K562 (cell line): ENCODE data around the gene RSRP1. TPM values are rescaled to one million over a fixed set of nuclear protein-coding genes. Genes with fewer than 3 reads are reported as not detected.

Experiments used
- polyA plus RNA-seq, 8 experiments: library from polyadenylated mRNA; depleted of rRNA in 4 of 8; stranded (reverse) in 5 of 8; unstranded in 3 of 8; fragments of >200 nt; fragmentation: Nextera tagmentation in 2 of 8; fragmentation: Illumina TruSeq in 1 of 8; extraction: Ambion mirVana in 2 of 8; extraction: Trizol in 1 of 8; gene quantifications; 2 replicates each; pipeline versions ENCODE4 v1.2.1 to v1.2.3, GENCODE V29; 2011 to 2014; ENCODE audit warnings: inconsistent platforms in 1 of 8, missing spikeins in 1 of 8
- total RNA-seq, 7 experiments: library from RNA; depleted of rRNA in 6 of 7; stranded (reverse); fragments of >200 nt in 6 of 7; fragmentation: Illumina TruSeq in 2 of 7; extraction: Trizol in 2 of 7; gene quantifications; 2 replicates each; pipeline versions ENCODE4 v1.2.1 to v1.2.3, GENCODE V29; 2011 to 2021; ENCODE audit warnings: low replicate concordance in 1 of 7

Gene RSRP1
- total and polyA plus RNA-seq, 9 of the 15 experiments (the other 6 are each of a cell fraction or from before 2014, with no cell fraction given): 27.2 to 283 (median 146) TPM

Other genes with a start within 250 kb of the RSRP1 start
- 38.2 and 43.2 TPM in 2 replicates for gene SYF2, start 15.0 kb downstream of the RSRP1 start, total RNA-seq (2014; rRNA removed)
- 59.3 and 80.6 TPM in 2 replicates for gene SYF2, start 15.0 kb downstream of the RSRP1 start, total RNA-seq (2014; rRNA removed; fragmentation: Illumina TruSeq; extraction: Trizol)
- 51.2 and 54.6 TPM in 2 replicates for gene SYF2, start 15.0 kb downstream of the RSRP1 start, total RNA-seq (2015; rRNA removed; fragmentation: Illumina TruSeq; extraction: Trizol)
- gene SYF2, start 15.0 kb downstream of the RSRP1 start, total RNA-seq (2021): 27.5 and 35.6 TPM in 2 replicates
- gene SYF2, start 15.0 kb downstream of the RSRP1 start, polyA plus RNA-seq (2011; rRNA removed): 33.7 and 36.5 TPM in 2 replicates
- gene SYF2, start 15.0 kb downstream of the RSRP1 start, polyA plus RNA-seq (2014; fragmentation: Illumina TruSeq; extraction: Trizol): 66.5 and 80.2 TPM in 2 replicates
- 10 to 100 TPM; 20.9 to 21.9 TPM for gene SYF2, start 15.0 kb downstream of the RSRP1 start, polyA plus RNA-seq (2014; fragmentation: Nextera tagmentation; extraction: Ambion mirVana)
- gene SYF2, start 15.0 kb downstream of the RSRP1 start, polyA plus RNA-seq (2014; rRNA removed): 52.5 and 69.0 TPM in 2 replicates
- gene RHD, start 25.1 kb upstream of the RSRP1 start, total RNA-seq (2014; rRNA removed): 9.4 and 12.8 TPM in 2 replicates
- 12.2 and 15.7 TPM in 2 replicates for gene RHD, start 25.1 kb upstream of the RSRP1 start, total RNA-seq (2014; rRNA removed; fragmentation: Illumina TruSeq; extraction: Trizol)
- 11.8 and 13.0 TPM in 2 replicates for gene RHD, start 25.1 kb upstream of the RSRP1 start, total RNA-seq (2015; rRNA removed; fragmentation: Illumina TruSeq; extraction: Trizol)
- gene RHD, start 25.1 kb upstream of the RSRP1 start, total RNA-seq (2021): 17.5 and 17.8 TPM in 2 replicates
- 15.0 and 28.8 TPM in 2 replicates for gene RHD, start 25.1 kb upstream of the RSRP1 start, polyA plus RNA-seq (2011; rRNA removed)
- 13.5 and 13.6 TPM in 2 replicates for gene RHD, start 25.1 kb upstream of the RSRP1 start, polyA plus RNA-seq (2014; fragmentation: Illumina TruSeq; extraction: Trizol)
- gene RHD, start 25.1 kb upstream of the RSRP1 start, polyA plus RNA-seq (2014; fragmentation: Nextera tagmentation; extraction: Ambion mirVana): 10 to 100 TPM; 32.4 TPM
- 8.8 and 9.1 TPM in 2 replicates for gene RHD, start 25.1 kb upstream of the RSRP1 start, polyA plus RNA-seq (2014; rRNA removed)
- gene TMEM50A, start 90.9 kb upstream of the RSRP1 start, total RNA-seq (2014; rRNA removed): 138 and 209 TPM in 2 replicates
- gene TMEM50A, start 90.9 kb upstream of the RSRP1 start, total RNA-seq (2014; rRNA removed; fragmentation: Illumina TruSeq; extraction: Trizol): 85.8 and 108 TPM in 2 replicates
- 100 and 108 TPM in 2 replicates for gene TMEM50A, start 90.9 kb upstream of the RSRP1 start, total RNA-seq (2015; rRNA removed; fragmentation: Illumina TruSeq; extraction: Trizol)
- 133 and 137 TPM in 2 replicates for gene TMEM50A, start 90.9 kb upstream of the RSRP1 start, total RNA-seq (2021)
- 175 and 195 TPM in 2 replicates for gene TMEM50A, start 90.9 kb upstream of the RSRP1 start, polyA plus RNA-seq (2011; rRNA removed)
- gene TMEM50A, start 90.9 kb upstream of the RSRP1 start, polyA plus RNA-seq (2014; fragmentation: Illumina TruSeq; extraction: Trizol): 155 and 183 TPM in 2 replicates
- gene TMEM50A, start 90.9 kb upstream of the RSRP1 start, polyA plus RNA-seq (2014; fragmentation: Nextera tagmentation; extraction: Ambion mirVana): 10 to 100 TPM; 43.7 to 56.2 TPM
- gene TMEM50A, start 90.9 kb upstream of the RSRP1 start, polyA plus RNA-seq (2014; rRNA removed): 141 and 198 TPM in 2 replicates
- 7.5 and 12.3 TPM in 2 replicates for gene RHCE, start 173.4 kb upstream of the RSRP1 start, total RNA-seq (2014; rRNA removed)
- gene RHCE, start 173.4 kb upstream of the RSRP1 start, total RNA-seq (2014; rRNA removed; fragmentation: Illumina TruSeq; extraction: Trizol): 12.7 and 14.8 TPM in 2 replicates
- gene RHCE, start 173.4 kb upstream of the RSRP1 start, total RNA-seq (2015; rRNA removed; fragmentation: Illumina TruSeq; extraction: Trizol): 5.3 and 5.4 TPM in 2 replicates
- gene RHCE, start 173.4 kb upstream of the RSRP1 start, total RNA-seq (2021): 11.2 and 12.6 TPM in 2 replicates
- gene RHCE, start 173.4 kb upstream of the RSRP1 start, polyA plus RNA-seq (2011; rRNA removed): 13.6 and 25.9 TPM in 2 replicates
- gene RHCE, start 173.4 kb upstream of the RSRP1 start, polyA plus RNA-seq (2014; fragmentation: Illumina TruSeq; extraction: Trizol): 10.9 and 11.4 TPM in 2 replicates
- 10 to 100 TPM; 28.3 to 31.5 TPM for gene RHCE, start 173.4 kb upstream of the RSRP1 start, polyA plus RNA-seq (2014; fragmentation: Nextera tagmentation; extraction: Ambion mirVana)
- gene RHCE, start 173.4 kb upstream of the RSRP1 start, polyA plus RNA-seq (2014; rRNA removed): 8.3 and 9.1 TPM in 2 replicates
- gene MACO1, start 183.4 kb upstream of the RSRP1 start, total RNA-seq (2014; rRNA removed): 20.0 and 21.7 TPM in 2 replicates
- gene MACO1, start 183.4 kb upstream of the RSRP1 start, total RNA-seq (2014; rRNA removed; fragmentation: Illumina TruSeq; extraction: Trizol): 25.2 and 32.1 TPM in 2 replicates
- gene MACO1, start 183.4 kb upstream of the RSRP1 start, total RNA-seq (2015; rRNA removed; fragmentation: Illumina TruSeq; extraction: Trizol): 22.6 and 25.1 TPM in 2 replicates
- 21.8 and 26.2 TPM in 2 replicates for gene MACO1, start 183.4 kb upstream of the RSRP1 start, total RNA-seq (2021)
- 16.2 and 16.5 TPM in 2 replicates for gene MACO1, start 183.4 kb upstream of the RSRP1 start, polyA plus RNA-seq (2011; rRNA removed)
- gene MACO1, start 183.4 kb upstream of the RSRP1 start, polyA plus RNA-seq (2014; fragmentation: Illumina TruSeq; extraction: Trizol): 22.5 and 28.4 TPM in 2 replicates
- 1 to 10 TPM; 4.6 to 5.1 TPM for gene MACO1, start 183.4 kb upstream of the RSRP1 start, polyA plus RNA-seq (2014; fragmentation: Nextera tagmentation; extraction: Ambion mirVana)
- 15.4 and 18.9 TPM in 2 replicates for gene MACO1, start 183.4 kb upstream of the RSRP1 start, polyA plus RNA-seq (2014; rRNA removed)